HEK293 (cell line): ENCODE measurements around the gene RTL9.

Source experiments
- SETDB1 ChIP-seq: IDR thresholded peaks from one replicate; pipeline ENCODE4 v1.6.1; 2017; ENCODE audit warnings: mild to moderate bottlenecking, low read length, moderate library complexity, mixed read lengths; ENCODE audit not compliant: insufficient read length
- ZNF221 ChIP-seq: fragments of 450-650 bp; formaldehyde crosslinking; IDR thresholded peaks from 2 replicates; pipeline ENCODE4 v1.5.1; 2017; ENCODE audit warnings: missing biosample characterization, missing genetic modification characterization, borderline replicate concordance
- ZNF423 ChIP-seq: fragments of 450-650 bp; formaldehyde crosslinking; IDR thresholded peaks from 2 replicates; pipeline ENCODE4 v1.5.1; 2016; ENCODE audit warnings: missing biosample characterization, missing genetic modification characterization

DNA sequence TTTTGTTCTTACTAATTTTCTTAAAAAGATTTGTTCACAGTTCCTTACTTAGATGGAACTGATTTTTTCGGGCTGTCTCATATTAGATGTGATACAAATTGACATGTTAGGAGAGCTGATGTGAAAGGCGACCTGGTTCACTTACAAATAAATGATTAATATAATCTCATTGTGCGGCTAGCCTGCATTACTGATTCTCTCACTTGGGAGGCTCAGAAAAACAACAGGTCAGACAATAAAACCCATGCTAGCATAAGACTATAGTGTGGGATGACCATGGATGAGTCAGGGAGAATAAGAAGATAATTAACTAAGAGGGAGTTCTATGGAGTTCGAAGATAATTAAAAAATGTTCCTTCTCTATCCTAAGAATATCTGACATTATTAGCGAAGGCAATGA lies 40.8 kb downstream of the RTL9 start:
- TF ChIP-seq ZNF221 (tag by site-specific recombination) (no peak), ZNF423 (tag by site-specific recombination) (no peak), SETDB1 (no peak)
